Left renal cortex interstitium (tissue), 4 donors: ENCODE results near the gene CDK14. TPM values are rescaled to one million over a fixed set of nuclear protein-coding genes. Genes with fewer than 3 reads are reported as not detected.

Experiments
- DNase-seq, 4 donors: peaks; one replicate each; pipeline ENCODE4 v3.0.0-alpha.2; 2013; ENCODE audit warnings: low read depth in 4 of 4, low spot score in 2 of 4, missing footprints in 1 of 4
- polyA plus RNA-seq, 4 donors: library from polyadenylated mRNA; unstranded; fragments of 120-200 nt; gene quantifications; one replicate each; pipeline ENCODE4 v1.2.1, GENCODE V29; 2013; ENCODE audit not compliant: insufficient read length in 4 of 4

CDK14 gene
- polyA plus RNA-seq, 4 donors, result 29.4 to 32.5 (median 29.7) TPM

DNA sequence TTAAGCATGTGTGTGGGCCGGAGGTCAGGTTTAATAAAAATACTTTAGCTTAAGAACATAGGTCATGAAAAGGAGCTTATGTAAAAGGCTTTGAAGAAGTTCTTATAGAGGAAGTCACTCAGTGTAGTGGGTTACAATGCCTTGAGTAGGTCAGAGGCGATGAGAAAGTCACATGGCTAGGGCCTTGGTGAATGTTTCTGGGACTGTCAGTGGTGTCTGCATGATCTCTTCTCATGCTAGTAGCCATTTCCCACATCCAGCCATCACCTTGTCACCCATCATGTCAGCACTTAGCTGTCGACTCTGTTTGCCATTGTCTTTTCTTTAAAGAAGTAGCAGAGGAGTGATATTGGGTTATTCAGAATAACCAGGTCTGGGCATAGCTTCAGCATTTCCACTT lies 236.6 kb downstream of the CDK14 start:
- no peak for DNase-seq

DNA sequence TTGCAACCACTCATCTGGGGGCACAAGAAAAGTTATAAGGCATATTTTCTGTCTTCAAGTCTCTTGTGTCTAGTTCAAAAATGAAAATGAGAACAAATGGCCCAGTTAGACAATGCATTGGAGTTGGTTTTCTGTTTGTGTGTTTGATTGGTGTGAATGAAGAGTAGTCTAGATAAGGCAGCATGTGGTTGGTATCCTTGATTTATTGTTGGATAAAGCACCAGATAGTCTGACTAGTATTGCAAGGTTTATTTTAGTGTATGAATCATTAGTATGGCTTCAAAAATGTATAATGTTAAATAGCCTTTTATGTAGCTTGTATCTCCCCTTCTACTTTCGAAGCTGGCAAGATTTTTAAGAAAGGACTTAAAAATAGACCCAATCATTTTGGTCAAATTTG lies 237.3 kb downstream of the CDK14 start:
- no peak for DNase-seq

GRCh38 chr7:90834771-90835170 lies 238.7 kb downstream of the CDK14 start:
- no peak for DNase-seq

DNA sequence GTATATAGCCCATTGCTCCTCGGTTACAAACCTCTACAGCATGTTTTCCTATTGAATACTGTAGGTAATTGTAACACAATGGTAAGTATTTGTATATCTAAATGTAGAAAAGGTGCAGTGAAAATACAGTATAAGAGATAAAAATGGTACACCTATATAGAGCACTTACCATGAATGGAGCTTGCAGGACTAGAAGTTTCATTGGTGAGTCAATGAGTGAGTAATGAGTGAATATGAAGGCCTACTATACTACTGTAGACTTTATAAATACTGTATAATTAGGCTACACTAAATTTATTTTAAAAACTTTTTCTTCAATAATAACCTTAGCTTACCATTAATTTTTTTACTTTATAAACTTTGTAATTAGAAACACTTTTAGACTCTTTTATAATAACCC lies 239.7 kb downstream of the CDK14 start:
- no peak for DNase-seq

GRCh38 chr7:90836937-90837336 lies 240.8 kb downstream of the CDK14 start:
- no peak for DNase-seq

DNA sequence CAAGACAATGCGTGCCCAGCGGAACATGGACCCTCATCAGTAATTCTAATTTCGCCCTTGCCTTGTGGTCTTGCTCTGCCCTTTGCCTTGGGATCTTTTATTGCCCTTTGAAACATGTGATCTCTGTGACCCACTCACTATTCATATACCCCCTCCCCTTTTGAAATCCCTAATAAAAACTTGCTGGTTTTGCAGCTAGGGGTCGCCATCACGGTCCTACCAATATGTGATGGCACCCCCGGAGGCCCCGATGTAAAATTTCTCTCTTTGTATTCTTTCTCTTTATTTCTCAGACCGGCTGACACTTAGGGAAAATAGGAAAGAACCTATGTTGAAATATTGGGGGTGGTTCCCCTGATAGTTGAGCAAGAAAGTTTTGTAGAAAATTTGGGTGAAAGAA lies 242.7 kb downstream of the CDK14 start:
- DNase-seq, result no peak

- DNase-seq, result no peak
These were observed 243.2 kb downstream of the CDK14 start for GRCh38 chr7:90839316-90839715.

DNA sequence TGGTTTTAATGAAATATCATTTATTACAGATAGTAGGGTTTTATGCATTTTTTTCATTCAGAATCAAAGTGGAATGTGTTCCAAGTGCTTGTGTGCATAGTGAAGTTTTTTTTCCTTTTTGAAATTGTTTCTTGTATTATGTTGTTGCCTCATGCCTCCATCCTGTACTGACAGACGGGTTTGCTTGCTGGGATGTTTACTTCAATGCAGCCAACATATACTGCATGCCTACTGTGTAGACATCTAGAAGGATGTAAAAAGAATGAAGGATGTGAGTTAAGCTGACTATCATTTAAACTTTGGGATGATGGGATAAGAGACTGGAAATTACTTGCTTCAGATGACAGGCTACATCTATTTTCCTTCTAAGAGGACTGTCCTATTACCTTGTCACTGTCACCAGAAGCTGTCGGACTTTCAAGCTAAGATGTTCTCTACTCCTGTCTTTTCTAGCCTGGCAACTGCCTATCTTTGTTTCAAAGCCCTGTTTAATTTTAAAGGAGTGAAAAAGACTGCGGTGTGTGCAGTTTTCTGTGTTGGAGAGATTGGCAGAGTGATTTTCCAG lies 243.7 kb downstream of the CDK14 start:
- no peak for DNase-seq

DNA sequence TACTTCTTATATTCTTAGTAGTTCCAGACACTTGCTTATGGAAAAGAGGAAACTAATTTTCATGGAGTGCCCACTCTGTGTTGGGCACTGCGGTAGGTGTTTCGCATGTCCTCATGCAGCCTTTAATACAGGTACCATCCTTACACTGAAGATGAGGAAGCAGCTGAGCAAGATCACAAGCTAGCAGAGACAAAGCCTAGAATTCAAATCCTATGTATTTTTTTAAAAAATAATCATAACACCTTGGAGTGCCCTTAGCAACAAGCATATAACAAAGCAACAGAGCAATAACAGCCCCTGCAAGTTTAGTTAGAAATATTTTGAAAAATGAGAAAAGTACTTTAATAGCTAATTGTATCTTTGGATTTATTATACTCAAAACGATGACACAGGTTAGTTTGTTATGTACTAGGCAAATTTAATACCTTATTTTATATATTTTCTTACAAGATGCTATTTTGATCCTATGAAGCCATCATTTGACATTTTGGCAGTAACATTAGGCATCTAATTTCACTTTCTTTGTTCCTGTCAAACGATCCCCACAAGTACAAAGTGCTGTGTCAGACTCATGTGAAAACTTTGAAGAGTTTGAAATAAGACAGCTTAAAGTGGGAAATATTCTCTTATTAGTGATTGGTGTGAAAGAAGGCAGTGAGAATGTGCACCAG lies 245.8 kb downstream of the CDK14 start:
- DNase-seq, result no peak

GRCh38 chr7:90842430-90842788 lies 246.3 kb downstream of the CDK14 start:
- DNase-seq, result no peak

GRCh38 chr7:90843472-90843871 lies 247.4 kb downstream of the CDK14 start:
- DNase-seq, result no peak

DNA sequence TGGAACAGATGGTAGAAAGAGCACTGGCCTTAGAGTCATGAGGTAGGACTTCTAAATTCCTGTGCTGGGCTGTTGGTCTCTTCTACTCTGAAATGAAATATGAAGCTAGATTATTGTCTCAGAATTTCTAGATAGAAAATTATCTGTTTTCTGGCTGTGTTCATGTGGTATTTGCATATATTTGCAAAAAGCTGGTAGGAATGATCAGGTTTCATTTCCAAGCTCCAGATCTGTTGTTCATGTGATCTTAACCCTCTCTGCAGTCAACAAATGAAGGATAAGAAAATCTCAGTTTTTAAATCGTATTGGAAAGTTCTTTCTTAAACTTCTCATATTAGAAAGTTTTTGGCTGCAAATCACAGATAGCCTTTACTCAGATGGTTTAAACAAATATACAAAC lies 248.3 kb downstream of the CDK14 start:
- no peak for DNase-seq

DNA sequence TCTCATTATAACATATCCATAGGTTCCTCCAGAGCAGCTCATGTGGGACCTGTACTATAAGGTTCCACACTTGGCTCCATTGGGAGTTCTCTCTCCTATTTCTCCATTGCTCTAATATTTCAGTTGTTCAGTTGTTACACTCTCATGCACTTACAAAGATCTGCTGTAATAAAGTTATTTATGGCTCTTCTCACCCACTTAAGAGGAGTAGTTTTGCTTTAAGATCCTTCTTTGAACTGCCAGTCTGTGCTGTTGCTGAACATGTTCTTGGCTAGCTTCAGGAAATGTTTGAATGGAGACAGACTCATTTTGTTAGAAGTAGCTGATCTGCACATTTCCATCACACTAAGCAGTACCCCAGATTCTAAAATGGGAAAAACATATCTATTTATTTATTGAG lies 250.1 kb downstream of the CDK14 start:
- no peak for DNase-seq

DNA sequence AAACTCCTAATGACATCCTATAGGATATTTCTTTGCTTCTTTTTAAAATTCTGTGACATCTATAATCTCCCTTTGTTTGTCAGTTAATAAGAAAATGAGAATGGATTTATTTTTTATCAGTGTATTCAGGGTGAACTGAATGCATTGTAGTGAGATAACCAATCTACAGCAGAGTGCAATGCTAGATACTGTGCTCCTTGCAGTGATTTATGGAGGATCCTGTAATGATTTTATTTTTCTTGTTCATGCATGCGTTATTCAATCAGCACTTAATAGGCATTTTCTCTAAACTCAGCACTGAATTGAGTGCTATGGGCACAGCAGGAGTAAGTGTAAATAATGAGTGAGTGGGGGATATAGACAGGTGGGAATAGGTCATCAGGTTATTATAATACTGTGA lies 253.9 kb downstream of the CDK14 start:
- DNase-seq, result no peak

DNA sequence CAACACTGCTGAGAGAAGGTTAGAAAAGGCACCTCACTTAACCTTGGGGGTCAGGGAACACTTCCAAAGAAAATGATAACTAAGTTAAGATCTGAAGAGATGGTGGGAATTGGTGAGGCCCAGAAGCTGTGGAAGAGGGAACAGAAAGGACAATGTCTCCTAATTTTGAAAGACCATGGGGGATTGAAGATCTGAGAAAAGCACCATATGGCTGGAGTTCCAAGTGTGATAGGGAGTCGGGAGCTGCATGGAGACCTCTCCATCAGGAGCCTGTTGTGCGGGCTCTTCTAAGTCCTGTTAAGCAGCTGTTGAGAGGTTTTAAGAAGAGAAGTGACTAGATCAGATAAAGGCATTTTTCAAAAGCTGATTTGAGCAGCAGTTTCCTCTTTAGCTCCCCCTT lies 254.3 kb downstream of the CDK14 start:
- no peak for DNase-seq

DNA sequence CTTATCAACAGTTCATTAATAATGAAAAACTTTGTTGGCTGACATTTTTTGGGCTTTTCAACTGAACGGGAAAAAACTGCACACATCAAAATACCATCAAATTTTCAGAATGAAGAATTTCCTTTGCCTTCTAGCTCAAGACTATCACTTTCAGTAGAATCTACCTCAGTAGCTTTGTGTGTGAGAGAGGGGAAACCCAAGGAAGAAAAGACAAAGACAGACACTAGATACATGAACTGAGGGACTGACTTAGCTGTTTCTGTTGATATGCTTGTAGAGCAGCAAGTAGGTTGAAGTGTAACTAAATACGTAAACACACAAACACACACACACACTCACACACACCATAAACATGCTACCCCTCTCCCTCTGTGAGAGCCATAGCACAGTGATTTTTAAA lies 257.1 kb downstream of the CDK14 start:
- DNase-seq, result no peak

DNA sequence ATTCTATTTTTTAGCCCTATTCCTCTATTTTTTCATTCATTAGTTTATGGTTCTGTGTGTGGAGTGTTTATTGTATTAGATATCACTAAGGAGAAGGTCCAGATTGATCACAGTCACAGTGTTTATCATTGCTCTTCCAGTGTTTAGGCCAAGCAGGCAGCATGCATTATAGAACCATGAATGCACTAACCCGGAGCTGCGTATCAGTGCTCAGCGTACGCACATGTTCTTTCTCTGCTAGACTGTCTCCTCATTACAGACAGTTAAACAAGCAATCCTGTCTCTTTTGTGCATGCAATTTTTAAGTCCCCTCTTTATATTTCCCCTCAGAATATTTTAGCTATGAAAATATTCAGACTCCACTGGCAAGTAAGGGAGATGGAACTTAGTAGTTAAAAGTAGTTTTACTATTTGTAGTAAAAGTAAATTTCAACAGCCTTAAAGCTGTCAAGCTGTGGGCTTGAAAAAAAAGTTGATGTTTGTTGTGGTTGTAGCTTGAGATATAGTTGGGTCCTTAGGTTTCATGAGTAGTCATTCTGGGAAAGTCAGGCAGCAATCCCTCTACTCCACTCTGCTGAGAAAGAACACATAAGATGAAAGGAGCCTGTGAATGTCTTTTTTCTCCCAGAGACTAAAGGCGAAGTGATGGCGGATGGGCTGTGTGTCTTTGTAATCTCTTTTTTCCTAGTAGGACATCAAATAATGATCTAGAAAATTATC lies 260.4 kb downstream of the CDK14 start:
- peak; percentile 10 to 34 (median 14) for DNase-seq

DNA sequence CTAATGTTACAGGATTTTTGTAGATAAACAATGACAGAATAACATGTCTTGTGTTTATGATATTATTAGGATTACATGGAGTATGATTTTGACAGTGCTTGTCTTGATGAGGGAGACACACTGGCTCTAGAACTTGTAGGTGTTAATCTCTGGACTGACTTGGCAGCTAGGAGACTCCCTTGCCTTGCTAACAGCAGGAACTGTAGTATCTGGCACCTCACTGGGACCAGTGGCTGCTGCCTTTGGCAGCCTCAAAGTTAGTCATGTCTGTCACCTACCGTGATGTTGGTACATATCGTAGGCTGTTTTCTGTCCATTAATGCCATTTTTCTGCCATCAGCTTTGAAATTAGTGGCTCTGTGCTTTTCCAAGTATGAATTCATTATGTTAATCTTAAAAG lies 261.5 kb downstream of the CDK14 start:
- no peak for DNase-seq

DNA sequence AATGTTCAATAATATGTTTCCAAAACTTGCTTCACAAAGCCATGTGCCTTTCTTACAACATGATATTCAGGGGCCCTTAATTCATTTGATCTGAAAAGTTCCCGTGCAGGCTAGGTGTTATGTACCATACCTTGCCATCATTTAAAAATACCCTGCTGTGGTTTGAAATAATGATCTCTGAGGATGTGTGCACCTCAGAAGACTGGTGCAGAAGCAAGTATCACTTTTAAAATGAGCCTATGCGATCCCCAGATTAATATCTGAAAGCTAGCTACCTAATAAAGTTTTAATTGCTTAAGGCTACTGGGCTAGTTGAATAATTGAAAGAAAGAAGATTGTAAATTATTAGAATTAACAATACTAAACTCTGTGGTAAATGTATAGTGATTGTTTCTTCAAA lies 262.4 kb downstream of the CDK14 start:
- DNase-seq, result no peak

DNA sequence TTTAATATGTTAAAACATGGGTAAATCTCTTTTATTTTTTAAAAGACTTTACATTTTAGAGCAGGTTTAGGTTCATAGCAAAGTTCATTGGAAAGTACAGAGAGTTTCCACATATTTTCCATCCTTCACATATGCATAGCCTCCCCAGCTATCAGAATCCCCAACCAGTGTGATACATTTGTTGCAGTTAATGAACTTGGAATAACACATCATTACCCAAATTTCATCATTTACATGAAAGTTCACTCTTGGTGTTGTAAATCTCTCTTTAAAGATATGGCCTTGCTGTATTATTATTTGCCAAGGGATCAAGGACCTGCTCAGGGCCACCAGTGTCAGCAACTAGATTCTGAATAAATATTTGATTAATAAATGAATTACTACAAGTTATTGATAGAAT lies 263.4 kb downstream of the CDK14 start:
- no peak for DNase-seq

DNA sequence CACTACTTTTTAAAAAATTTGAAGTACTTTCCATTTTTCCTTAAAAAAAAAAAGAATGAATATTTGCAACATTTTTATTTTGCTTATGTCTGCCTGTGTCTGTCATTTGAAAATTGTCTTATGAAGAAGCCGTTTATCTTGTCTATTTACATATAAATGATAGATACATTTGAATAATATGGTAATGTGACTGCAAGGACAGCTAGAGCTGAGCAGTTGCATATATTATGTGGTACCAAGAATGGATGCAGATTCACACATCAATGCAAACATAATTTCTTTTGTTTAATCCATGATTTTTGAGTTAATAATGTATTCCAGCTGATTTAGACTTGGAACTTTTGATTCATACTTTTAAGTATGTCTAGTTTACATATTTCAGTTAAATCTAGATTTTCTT lies 268.0 kb downstream of the CDK14 start:
- no peak for DNase-seq

GRCh38 chr7:90869335-90869734 lies 273.2 kb downstream of the CDK14 start:
- no peak for DNase-seq
